Measurements from ENCODE around the gene GNAQ. TPM values are rescaled to one million over a fixed set of nuclear protein-coding genes. Genes with fewer than 3 reads are reported as not detected.

Gene GNAQ
- total RNA-seq, 1 experiment from 2014 or later: 55.5 TPM

DNA sequence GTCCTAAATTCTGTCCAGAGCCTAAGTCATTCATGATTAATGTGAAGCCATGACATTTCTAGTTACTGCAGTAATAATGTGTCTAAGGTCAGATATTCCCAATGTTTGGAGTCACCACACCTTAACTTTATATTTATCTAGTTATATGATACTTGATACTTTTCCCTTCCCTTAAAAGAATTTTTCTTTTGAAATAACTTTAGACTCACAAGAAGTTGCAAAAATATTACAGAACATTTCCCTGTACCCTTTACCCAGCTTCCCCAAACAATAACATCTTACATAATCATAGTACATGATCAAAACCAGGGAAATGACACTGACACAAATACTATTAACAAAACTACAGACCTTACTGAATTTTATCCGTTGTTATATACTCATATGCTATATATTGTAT lies 233.5 kb downstream of the GNAQ start:
- Mint-ChIP-seq H3K27me3 (ENCODE audit: low read depth) (no peaks in the 10 kb centered on the region), H3K27ac (no peak overlapping the region), H3K36me3 (no peaks in the 10 kb centered on the region), H3K4me3 (no peak overlapping the region), H3K4me1 (peaks cover 10% of the 10 kb centered on the region), H3K9me3 (no peaks in the 10 kb centered on the region)
- TF ChIP-seq, protein P1, sequence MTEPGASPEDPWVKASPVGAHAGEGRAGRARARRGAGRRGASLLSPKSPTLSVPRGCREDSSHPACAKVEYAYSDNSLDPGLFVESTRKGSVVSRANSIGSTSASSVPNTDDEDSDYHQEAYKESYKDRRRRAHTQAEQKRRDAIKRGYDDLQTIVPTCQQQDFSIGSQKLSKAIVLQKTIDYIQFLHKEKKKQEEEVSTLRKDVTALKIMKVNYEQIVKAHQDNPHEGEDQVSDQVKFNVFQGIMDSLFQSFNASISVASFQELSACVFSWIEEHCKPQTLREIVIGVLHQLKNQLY (CRISPR knock-in tag; IDR thresholded peaks at IDR 0.05): no peak
- TF ChIP-seq, protein P2, sequence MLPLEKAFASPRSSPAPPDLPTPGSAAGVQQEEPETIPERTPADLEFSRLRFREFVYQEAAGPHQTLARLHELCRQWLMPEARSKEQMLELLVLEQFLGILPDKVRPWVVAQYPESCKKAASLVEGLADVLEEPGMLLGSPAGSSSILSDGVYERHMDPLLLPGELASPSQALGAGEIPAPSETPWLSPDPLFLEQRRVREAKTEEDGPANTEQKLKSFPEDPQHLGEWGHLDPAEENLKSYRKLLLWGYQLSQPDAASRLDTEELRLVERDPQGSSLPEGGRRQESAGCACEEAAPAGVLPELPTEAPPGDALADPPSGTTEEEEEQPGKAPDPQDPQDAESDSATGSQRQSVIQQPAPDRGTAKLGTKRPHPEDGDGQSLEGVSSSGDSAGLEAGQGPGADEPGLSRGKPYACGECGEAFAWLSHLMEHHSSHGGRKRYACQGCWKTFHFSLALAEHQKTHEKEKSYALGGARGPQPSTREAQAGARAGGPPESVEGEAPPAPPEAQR (CRISPR knock-in tag; IDR thresholded peaks at IDR 0.05): no peak
- no peak for TF ChIP-seq ESRRA (CRISPR knock-in tag; IDR thresholded peaks at IDR 0.05; ENCODE audit: borderline replicate concordance)
- no peak for TF ChIP-seq SOX15 (CRISPR knock-in tag; IDR thresholded peaks at IDR 0.05)
- TF ChIP-seq, protein P3, sequence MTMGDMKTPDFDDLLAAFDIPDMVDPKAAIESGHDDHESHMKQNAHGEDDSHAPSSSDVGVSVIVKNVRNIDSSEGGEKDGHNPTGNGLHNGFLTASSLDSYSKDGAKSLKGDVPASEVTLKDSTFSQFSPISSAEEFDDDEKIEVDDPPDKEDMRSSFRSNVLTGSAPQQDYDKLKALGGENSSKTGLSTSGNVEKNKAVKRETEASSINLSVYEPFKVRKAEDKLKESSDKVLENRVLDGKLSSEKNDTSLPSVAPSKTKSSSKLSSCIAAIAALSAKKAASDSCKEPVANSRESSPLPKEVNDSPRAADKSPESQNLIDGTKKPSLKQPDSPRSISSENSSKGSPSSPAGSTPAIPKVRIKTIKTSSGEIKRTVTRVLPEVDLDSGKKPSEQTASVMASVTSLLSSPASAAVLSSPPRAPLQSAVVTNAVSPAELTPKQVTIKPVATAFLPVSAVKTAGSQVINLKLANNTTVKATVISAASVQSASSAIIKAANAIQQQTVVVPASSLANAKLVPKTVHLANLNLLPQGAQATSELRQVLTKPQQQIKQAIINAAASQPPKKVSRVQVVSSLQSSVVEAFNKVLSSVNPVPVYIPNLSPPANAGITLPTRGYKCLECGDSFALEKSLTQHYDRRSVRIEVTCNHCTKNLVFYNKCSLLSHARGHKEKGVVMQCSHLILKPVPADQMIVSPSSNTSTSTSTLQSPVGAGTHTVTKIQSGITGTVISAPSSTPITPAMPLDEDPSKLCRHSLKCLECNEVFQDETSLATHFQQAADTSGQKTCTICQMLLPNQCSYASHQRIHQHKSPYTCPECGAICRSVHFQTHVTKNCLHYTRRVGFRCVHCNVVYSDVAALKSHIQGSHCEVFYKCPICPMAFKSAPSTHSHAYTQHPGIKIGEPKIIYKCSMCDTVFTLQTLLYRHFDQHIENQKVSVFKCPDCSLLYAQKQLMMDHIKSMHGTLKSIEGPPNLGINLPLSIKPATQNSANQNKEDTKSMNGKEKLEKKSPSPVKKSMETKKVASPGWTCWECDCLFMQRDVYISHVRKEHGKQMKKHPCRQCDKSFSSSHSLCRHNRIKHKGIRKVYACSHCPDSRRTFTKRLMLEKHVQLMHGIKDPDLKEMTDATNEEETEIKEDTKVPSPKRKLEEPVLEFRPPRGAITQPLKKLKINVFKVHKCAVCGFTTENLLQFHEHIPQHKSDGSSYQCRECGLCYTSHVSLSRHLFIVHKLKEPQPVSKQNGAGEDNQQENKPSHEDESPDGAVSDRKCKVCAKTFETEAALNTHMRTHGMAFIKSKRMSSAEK (CRISPR knock-in tag; IDR thresholded peaks at IDR 0.05; ENCODE audit: borderline replicate concordance): no peak
- TF ChIP-seq, protein P4, sequence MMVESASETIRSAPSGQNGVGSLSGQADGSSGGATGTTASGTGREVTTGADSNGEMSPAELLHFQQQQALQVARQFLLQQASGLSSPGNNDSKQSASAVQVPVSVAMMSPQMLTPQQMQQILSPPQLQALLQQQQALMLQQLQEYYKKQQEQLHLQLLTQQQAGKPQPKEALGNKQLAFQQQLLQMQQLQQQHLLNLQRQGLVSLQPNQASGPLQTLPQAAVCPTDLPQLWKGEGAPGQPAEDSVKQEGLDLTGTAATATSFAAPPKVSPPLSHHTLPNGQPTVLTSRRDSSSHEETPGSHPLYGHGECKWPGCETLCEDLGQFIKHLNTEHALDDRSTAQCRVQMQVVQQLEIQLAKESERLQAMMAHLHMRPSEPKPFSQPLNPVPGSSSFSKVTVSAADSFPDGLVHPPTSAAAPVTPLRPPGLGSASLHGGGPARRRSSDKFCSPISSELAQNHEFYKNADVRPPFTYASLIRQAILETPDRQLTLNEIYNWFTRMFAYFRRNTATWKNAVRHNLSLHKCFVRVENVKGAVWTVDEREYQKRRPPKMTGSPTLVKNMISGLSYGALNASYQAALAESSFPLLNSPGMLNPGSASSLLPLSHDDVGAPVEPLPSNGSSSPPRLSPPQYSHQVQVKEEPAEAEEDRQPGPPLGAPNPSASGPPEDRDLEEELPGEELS (CRISPR knock-in tag; IDR thresholded peaks at IDR 0.05): no peak
- TF ChIP-seq, protein P5, sequence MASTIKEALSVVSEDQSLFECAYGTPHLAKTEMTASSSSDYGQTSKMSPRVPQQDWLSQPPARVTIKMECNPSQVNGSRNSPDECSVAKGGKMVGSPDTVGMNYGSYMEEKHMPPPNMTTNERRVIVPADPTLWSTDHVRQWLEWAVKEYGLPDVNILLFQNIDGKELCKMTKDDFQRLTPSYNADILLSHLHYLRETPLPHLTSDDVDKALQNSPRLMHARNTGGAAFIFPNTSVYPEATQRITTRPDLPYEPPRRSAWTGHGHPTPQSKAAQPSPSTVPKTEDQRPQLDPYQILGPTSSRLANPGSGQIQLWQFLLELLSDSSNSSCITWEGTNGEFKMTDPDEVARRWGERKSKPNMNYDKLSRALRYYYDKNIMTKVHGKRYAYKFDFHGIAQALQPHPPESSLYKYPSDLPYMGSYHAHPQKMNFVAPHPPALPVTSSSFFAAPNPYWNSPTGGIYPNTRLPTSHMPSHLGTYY (CRISPR knock-in tag; IDR thresholded peaks at IDR 0.05): no peak
- TF ChIP-seq, protein P6, sequence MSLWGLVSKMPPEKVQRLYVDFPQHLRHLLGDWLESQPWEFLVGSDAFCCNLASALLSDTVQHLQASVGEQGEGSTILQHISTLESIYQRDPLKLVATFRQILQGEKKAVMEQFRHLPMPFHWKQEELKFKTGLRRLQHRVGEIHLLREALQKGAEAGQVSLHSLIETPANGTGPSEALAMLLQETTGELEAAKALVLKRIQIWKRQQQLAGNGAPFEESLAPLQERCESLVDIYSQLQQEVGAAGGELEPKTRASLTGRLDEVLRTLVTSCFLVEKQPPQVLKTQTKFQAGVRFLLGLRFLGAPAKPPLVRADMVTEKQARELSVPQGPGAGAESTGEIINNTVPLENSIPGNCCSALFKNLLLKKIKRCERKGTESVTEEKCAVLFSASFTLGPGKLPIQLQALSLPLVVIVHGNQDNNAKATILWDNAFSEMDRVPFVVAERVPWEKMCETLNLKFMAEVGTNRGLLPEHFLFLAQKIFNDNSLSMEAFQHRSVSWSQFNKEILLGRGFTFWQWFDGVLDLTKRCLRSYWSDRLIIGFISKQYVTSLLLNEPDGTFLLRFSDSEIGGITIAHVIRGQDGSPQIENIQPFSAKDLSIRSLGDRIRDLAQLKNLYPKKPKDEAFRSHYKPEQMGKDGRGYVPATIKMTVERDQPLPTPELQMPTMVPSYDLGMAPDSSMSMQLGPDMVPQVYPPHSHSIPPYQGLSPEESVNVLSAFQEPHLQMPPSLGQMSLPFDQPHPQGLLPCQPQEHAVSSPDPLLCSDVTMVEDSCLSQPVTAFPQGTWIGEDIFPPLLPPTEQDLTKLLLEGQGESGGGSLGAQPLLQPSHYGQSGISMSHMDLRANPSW (CRISPR knock-in tag; conservative IDR thresholded peaks at IDR 0.05; ENCODE audit: low read depth): no peak
- TF ChIP-seq, protein P7, sequence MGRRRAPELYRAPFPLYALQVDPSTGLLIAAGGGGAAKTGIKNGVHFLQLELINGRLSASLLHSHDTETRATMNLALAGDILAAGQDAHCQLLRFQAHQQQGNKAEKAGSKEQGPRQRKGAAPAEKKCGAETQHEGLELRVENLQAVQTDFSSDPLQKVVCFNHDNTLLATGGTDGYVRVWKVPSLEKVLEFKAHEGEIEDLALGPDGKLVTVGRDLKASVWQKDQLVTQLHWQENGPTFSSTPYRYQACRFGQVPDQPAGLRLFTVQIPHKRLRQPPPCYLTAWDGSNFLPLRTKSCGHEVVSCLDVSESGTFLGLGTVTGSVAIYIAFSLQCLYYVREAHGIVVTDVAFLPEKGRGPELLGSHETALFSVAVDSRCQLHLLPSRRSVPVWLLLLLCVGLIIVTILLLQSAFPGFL (CRISPR knock-in tag; IDR thresholded peaks at IDR 0.05; ENCODE audit: borderline replicate concordance): no peak
- no peak for ATAC-seq
- POLR2A ChIA-PET: no interaction called here
- no peak for DNase-seq (ENCODE audit: low spot score)
- CTCF ChIA-PET: no interaction called here

DNA sequence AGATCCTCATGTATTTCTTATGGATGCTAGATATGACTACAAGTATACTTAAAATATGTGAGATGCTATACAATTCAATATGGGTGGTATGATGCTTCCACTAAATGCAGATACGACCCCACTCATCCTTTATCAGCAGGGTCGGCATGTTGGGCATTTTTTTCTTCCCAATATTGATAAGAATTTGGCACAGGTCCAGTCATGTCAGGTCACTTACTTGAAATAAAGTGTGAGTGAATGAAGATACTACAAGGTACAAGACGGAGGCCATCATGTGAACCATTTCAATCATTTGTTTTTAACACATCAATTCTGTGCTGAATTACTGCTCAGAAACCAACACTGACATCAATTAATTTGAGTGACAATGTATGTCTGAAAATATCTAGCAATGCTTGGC lies 236.6 kb downstream of the GNAQ start:
- H3K36me3 Mint-ChIP-seq: no peaks in the 10 kb centered on the region
- ChIA-PET CTCF (no interaction called here), POLR2A (no interaction called here)
- ATAC-seq: no peak
- peaks cover 10% of the 10 kb centered on the region for H3K4me1 Mint-ChIP-seq
- no peaks in the 10 kb centered on the region for H3K9me3 Mint-ChIP-seq
- H3K27me3 Mint-ChIP-seq (ENCODE audit: low read depth): no peaks in the 10 kb centered on the region
- no peak overlapping the region for H3K4me3 Mint-ChIP-seq
- TF ChIP-seq, protein P8, sequence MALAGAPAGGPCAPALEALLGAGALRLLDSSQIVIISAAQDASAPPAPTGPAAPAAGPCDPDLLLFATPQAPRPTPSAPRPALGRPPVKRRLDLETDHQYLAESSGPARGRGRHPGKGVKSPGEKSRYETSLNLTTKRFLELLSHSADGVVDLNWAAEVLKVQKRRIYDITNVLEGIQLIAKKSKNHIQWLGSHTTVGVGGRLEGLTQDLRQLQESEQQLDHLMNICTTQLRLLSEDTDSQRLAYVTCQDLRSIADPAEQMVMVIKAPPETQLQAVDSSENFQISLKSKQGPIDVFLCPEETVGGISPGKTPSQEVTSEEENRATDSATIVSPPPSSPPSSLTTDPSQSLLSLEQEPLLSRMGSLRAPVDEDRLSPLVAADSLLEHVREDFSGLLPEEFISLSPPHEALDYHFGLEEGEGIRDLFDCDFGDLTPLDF (CRISPR knock-in tag; IDR thresholded peaks at IDR 0.05): no peak
- TF ChIP-seq, protein P9, sequence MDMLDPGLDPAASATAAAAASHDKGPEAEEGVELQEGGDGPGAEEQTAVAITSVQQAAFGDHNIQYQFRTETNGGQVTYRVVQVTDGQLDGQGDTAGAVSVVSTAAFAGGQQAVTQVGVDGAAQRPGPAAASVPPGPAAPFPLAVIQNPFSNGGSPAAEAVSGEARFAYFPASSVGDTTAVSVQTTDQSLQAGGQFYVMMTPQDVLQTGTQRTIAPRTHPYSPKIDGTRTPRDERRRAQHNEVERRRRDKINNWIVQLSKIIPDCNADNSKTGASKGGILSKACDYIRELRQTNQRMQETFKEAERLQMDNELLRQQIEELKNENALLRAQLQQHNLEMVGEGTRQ (CRISPR knock-in tag; IDR thresholded peaks at IDR 0.05): no peak
- TF ChIP-seq, protein P3 (CRISPR knock-in tag; IDR thresholded peaks at IDR 0.05; ENCODE audit: borderline replicate concordance): no peak
- no peak for DNase-seq (ENCODE audit: low spot score)
- H3K27ac Mint-ChIP-seq: no peak overlapping the region

Measured in WTC11 (cell line).